B cell (primary cell): ENCODE data around the gene RIMKLB. TPM values are rescaled to one million over a fixed set of nuclear protein-coding genes. Genes with fewer than 3 reads are reported as not detected.
"Not testable (repeated sequence)": the region's sequence is repeated elsewhere in the genome, so short reads cannot be mapped to it uniquely, and the experiment has no call there.

ENCODE experiments used
- ATAC-seq: fragments of 200-7000 bp; cut with Tn5 transposase; one replicate; pipeline ENCODE4 v1.10.0; 2021; ENCODE audit warnings: low read depth, mild to moderate bottlenecking, moderate number of reproducible peaks, moderate library complexity
- CTCF ChIA-PET: fragments of 350-600 bp; sonication (Branson Sonifier 250); formaldehyde crosslinking; loops from one replicate; lab custom pipeline; 2021; ENCODE audit warnings: antibody characterized with exemption, inconsistent platforms; lab: Charles Lee
- POLR2A ChIA-PET: fragments of 350-600 bp; sonication (Branson Sonifier 250); formaldehyde crosslinking; loops from one replicate; lab custom pipeline; 2021; ENCODE audit warnings: antibody characterized with exemption; lab: Charles Lee
- DNase-seq: peaks from one replicate; pipeline ENCODE4 v3.0.0; 2013
- H2AFZ ChIP-seq: 2 replicates; pipeline ENCODE4 v1.6.1; 2012; ENCODE audit warnings: mild to moderate bottlenecking, low read depth, low read length; ENCODE audit not compliant: insufficient read depth, poor library complexity, severe bottlenecking
- H3K27ac ChIP-seq, 2 donors: 1 replicate in 1 of 2; 2 replicates in 1 of 2; pipeline ENCODE4 v1.5.1; 2012 to 2013; ENCODE audit warnings: low read length in 2 of 2, mild to moderate bottlenecking in 2 of 2, moderate library complexity in 1 of 2
- H3K27me3 ChIP-seq, 4 experiments: fragments of 200-600 bp in 1 of 4; sonication (generic) in 1 of 4; replicated peaks in 1 of 4; 1 replicate in 2 of 4; 2 replicates in 2 of 4; pipeline versions ENCODE4 v1.6.1 to v1.7.0; 2013 to 2016; ENCODE audit warnings: low read length in 3 of 4, mild to moderate bottlenecking in 2 of 4, mixed read lengths in 1 of 4, moderate library complexity in 1 of 4; ENCODE audit not compliant: insufficient read depth in 4 of 4, control insufficient read depth in 3 of 4; ENCODE audit errors: control extremely low read depth in 1 of 4
- H3K36me3 ChIP-seq, 2 experiments: replicated peaks in 1 of 2; 1 replicate in 1 of 2; 2 replicates in 1 of 2; pipeline versions ENCODE4 v1.6.1 to v1.7.1; 2013; ENCODE audit warnings: low read length in 1 of 2; ENCODE audit not compliant: insufficient read depth in 2 of 2, control insufficient read depth in 1 of 2; ENCODE audit errors: control extremely low read depth in 1 of 2, extremely low read depth in 1 of 2
- H3K4me1 ChIP-seq, 2 donors: fragments of 200-600 bp in 1 of 2; sonication (generic) in 1 of 2; 1 replicate in 1 of 2; 2 replicates in 1 of 2; pipeline versions ENCODE4 v1.5.1 to v1.6.1; 2013 to 2017; ENCODE audit warnings: low read length in 2 of 2; ENCODE audit not compliant: control insufficient read depth in 2 of 2, insufficient read depth in 2 of 2
- H3K4me2 ChIP-seq: replicated peaks from 2 replicates; pipeline ENCODE3; 2012; ENCODE audit warnings: mild to moderate bottlenecking, low read depth, low read length; ENCODE audit not compliant: poor library complexity, severe bottlenecking
- H3K4me3 ChIP-seq, 5 experiments: fragments of 200-600 bp in 1 of 5; sonication (generic) in 1 of 5; 1 replicate in 3 of 5; 2 replicates in 2 of 5; pipeline versions ENCODE4 v1.5.1 to v1.7.0; 2011 to 2016; ENCODE audit warnings: low read length in 4 of 5, mild to moderate bottlenecking in 4 of 5, low read depth in 2 of 5, control low read depth in 1 of 5, moderate library complexity in 1 of 5; ENCODE audit not compliant: insufficient read depth in 1 of 5; ENCODE audit errors: control extremely low read depth in 1 of 5, extremely low read depth in 1 of 5
- H3K79me2 ChIP-seq: fragments of 200-600 bp; sonication (generic); one replicate; pipeline ENCODE4 v1.6.0; 2016; ENCODE audit warnings: low read length; ENCODE audit not compliant: control insufficient read depth, insufficient read depth
- H3K9ac ChIP-seq: fragments of 200-600 bp; sonication (generic); 2 replicates; pipeline ENCODE4 v1.6.1; 2017; ENCODE audit warnings: mild to moderate bottlenecking, low read length, moderate library complexity
- H3K9me3 ChIP-seq, 3 donors: one replicate each; pipeline versions ENCODE4 v1.6.1 to v1.7.1; 2013; ENCODE audit warnings: low read length in 2 of 3; ENCODE audit not compliant: control insufficient read depth in 2 of 3, insufficient read depth in 1 of 3; ENCODE audit errors: control extremely low read depth in 1 of 3
- H4K20me1 ChIP-seq: 2 replicates; pipeline ENCODE4 v1.6.0; 2012; ENCODE audit warnings: mild to moderate bottlenecking, low read length; ENCODE audit not compliant: insufficient read depth, control insufficient read depth, poor library complexity, severe bottlenecking
- H3K27ac Mint-ChIP-seq: one replicate; pipeline ENCODE4 v1.8.0; 2021; ENCODE audit warnings: mixed read lengths
- H3K27me3 Mint-ChIP-seq: one replicate; pipeline ENCODE4 v1.8.0; 2021; ENCODE audit warnings: mixed read lengths
- H3K4me1 Mint-ChIP-seq: one replicate; pipeline ENCODE4 v1.8.0; 2021; ENCODE audit warnings: mixed read lengths
- H3K4me3 Mint-ChIP-seq: one replicate; pipeline ENCODE4 v1.8.0; 2021; ENCODE audit warnings: mixed read lengths
- H3K9me3 Mint-ChIP-seq: one replicate; pipeline ENCODE4 v1.8.0; 2022; ENCODE audit warnings: mixed read lengths; ENCODE audit not compliant: insufficient read depth
- WGBS: methylation state at CpG from one replicate; pipeline ENCODE4 v1.1.5; 2013; ENCODE audit warnings: missing lambda C conversion rate; ENCODE audit not compliant: insufficient coverage; 5-methylcytosine and 5-hydroxymethylcytosine counted together
- intact Hi-C: fragments of 100-400 bp; cut with micrococcal nuclease; formaldehyde crosslinking; loops from one replicate; pipeline ENCODE4 v1.10.0; 2022
- polyA plus RNA-seq: library from polyadenylated mRNA; depleted of rRNA; stranded (reverse); fragments of >200 nt; gene quantifications from 2 replicates; pipeline ENCODE4 v1.2.3, GENCODE V29; 2012
- total RNA-seq, 2 donors: library from RNA; stranded (reverse); fragments of 120-200 nt in 1 of 2; gene quantifications; 1 replicate in 1 of 2; 2 replicates in 1 of 2; pipeline versions ENCODE4 v1.2.3 to v1.2.4, GENCODE V29; 2013 to 2022

RIMKLB gene
- total and polyA plus RNA-seq, 2 donors (not counting 1 experiment from before 2014, with no cell fraction given): 27.8 to 54.2 TPM

- POLR2A ChIA-PET: not testable (repeated sequence)
These were observed 90.9 kb downstream of the RIMKLB start for GRCh38 chr12:8788706-8789105.

GRCh38 chr12:8789341-8790013 is 91.7 kb downstream of the RIMKLB start:
- WGBS: 90% methylated on average over 11 of the region's 13 CpGs
- not testable (repeated sequence) for H3K27ac Mint-ChIP-seq

More at GRCh38 chr12:8788706-8789105, 90.9 kb downstream of the RIMKLB start:
- H3K79me2 ChIP-seq, H2AFZ ChIP-seq, H3K9ac ChIP-seq, intact Hi-C loops, H3K9me3 ChIP-seq, H3K36me3 ChIP-seq, H3K27ac Mint-ChIP-seq, H4K20me1 ChIP-seq, H3K9me3 Mint-ChIP-seq, DNase-seq, H3K27ac ChIP-seq, H3K27me3 Mint-ChIP-seq, H3K4me1 Mint-ChIP-seq, ATAC-seq, H3K4me2 ChIP-seq, H3K4me1 ChIP-seq, H3K27me3 ChIP-seq, CTCF ChIA-PET: not testable (repeated sequence)
- peak overlapping the region; percentile 78 for H3K4me3 Mint-ChIP-seq
- 76% methylated on average over 8 of the region's 13 CpGs for WGBS
- H3K4me3 ChIP-seq: peak overlapping the region in 3 of 5 experiments; percentile 5 to 32 (median 15)

GRCh38 chr12:8793226-8793625 is 95.4 kb downstream of the RIMKLB start:
- H3K27ac Mint-ChIP-seq, H3K4me3 Mint-ChIP-seq, ATAC-seq, H3K27ac ChIP-seq, H3K9me3 ChIP-seq, H3K4me3 ChIP-seq, H2AFZ ChIP-seq, H3K4me2 ChIP-seq, H3K4me1 Mint-ChIP-seq, H3K27me3 Mint-ChIP-seq, H3K27me3 ChIP-seq, H3K36me3 ChIP-seq, CTCF ChIA-PET, H3K79me2 ChIP-seq, H4K20me1 ChIP-seq, H3K4me1 ChIP-seq, intact Hi-C loops, DNase-seq, H3K9me3 Mint-ChIP-seq, H3K9ac ChIP-seq, POLR2A ChIA-PET: not testable (repeated sequence)
- WGBS: no CpG with 5 or more reads among the region's 4 CpGs

More at GRCh38 chr12:8789341-8790013, 91.7 kb downstream of the RIMKLB start:
- H3K27ac ChIP-seq, H3K79me2 ChIP-seq, H3K9ac ChIP-seq, DNase-seq, H3K4me3 ChIP-seq, H3K4me1 ChIP-seq, H2AFZ ChIP-seq, POLR2A ChIA-PET, H3K9me3 Mint-ChIP-seq, H3K4me3 Mint-ChIP-seq, H3K4me1 Mint-ChIP-seq, H3K27me3 Mint-ChIP-seq, ATAC-seq, H3K36me3 ChIP-seq, H3K27me3 ChIP-seq, CTCF ChIA-PET, H3K4me2 ChIP-seq, intact Hi-C loops, H3K9me3 ChIP-seq, H4K20me1 ChIP-seq: not testable (repeated sequence)

GRCh38 chr12:8794611-8795010 is 96.8 kb downstream of the RIMKLB start:
- over 99% methylated on average over 17 of the region's 21 CpGs for WGBS
- H3K36me3 ChIP-seq, intact Hi-C loops, H3K27me3 ChIP-seq, H2AFZ ChIP-seq, H3K27ac ChIP-seq, H3K79me2 ChIP-seq, H3K27me3 Mint-ChIP-seq, H3K4me3 Mint-ChIP-seq, H3K4me1 ChIP-seq, H3K4me1 Mint-ChIP-seq, ATAC-seq, H3K27ac Mint-ChIP-seq, H3K4me2 ChIP-seq, H3K4me3 ChIP-seq, POLR2A ChIA-PET, H3K9me3 Mint-ChIP-seq, DNase-seq, CTCF ChIA-PET, H4K20me1 ChIP-seq, H3K9ac ChIP-seq, H3K9me3 ChIP-seq: not testable (repeated sequence)
